Measurements from ENCODE around the gene PKN1. TPM values are rescaled to one million over a fixed set of nuclear protein-coding genes. Genes with fewer than 3 reads are reported as not detected.

The PKN1 gene
- total and polyA plus RNA-seq, 2 of the 4 experiments (the other 2 are of a cell fraction), result 39.1 to 41.4 TPM

- TF ChIP-seq CEBPB (IDR thresholded peaks at IDR 0.05; ENCODE audit: low read depth, low read length) (peak; percentile 8; the same call in 1 of the 2 replicates), MAZ (IDR thresholded peaks at IDR 0.05; ENCODE audit: borderline replicate concordance, low read depth, low read length) (peak; percentile 46; the same call in 1 of the 2 replicates)
Measured at GRCh38 chr19:14419106-14419813, 13.8 kb upstream of the PKN1 start, which contains the start of gene DDX39A (continued).

- peak; percentile 91 for DNase-seq
Measured at GRCh38 chr19:14425696-14426138, 7.4 kb upstream of the PKN1 start.

More at GRCh38 chr19:14425696-14426138, 7.4 kb upstream of the PKN1 start:
- Histone ChIP-seq H2AK5ac (ENCODE audit: low read depth, low read length) (no peak overlapping the region), H3K56ac (ENCODE audit: extremely low read depth, insufficient read depth, low read length) (no peak overlapping the region), H3K18ac (ENCODE audit: low read depth, low read length) (no peak overlapping the region), H2BK5ac (ENCODE audit: low read depth, low read length, poor library complexity, severe bottlenecking) (no peak overlapping the region), H3K9me3 (ENCODE audit: control insufficient read depth, insufficient read depth, low read length) (no peaks in the 10 kb centered on the region), H4K8ac (ENCODE audit: low read depth in 2 of 2, low read length in 2 of 2) (peak overlapping the region in 1 of 2 experiments; percentile 8; a peak in 1 of 4 replicates), H3K9ac (ENCODE audit: low read depth, low read length) (no peak overlapping the region), H3K23ac (ENCODE audit: low read depth, low read length) (no peak overlapping the region), H3K4ac (ENCODE audit: low read depth, low read length) (no peak overlapping the region), H4K5ac (ENCODE audit: low read depth, low read length) (no peak overlapping the region), H3K4me3 (ENCODE audit: insufficient read depth, low read depth, low read length) (no peak overlapping the region), H3K36me3 (ENCODE audit: control insufficient read depth, insufficient read depth, low read length) (no peaks in the 10 kb centered on the region), H2AK9ac (replicated peaks; ENCODE audit: low read depth, low read length, poor library complexity) (no peak overlapping the region), H2BK120ac (ENCODE audit: low read depth, low read length) (no peak overlapping the region), H3K27me3 (ENCODE audit: control insufficient read depth, insufficient read depth, low read length) (peaks cover 2% of the 10 kb centered on the region; the same call in 1 of the 2 replicates), H3K27ac (ENCODE audit: insufficient read depth, low read length) (no peak overlapping the region), H3K14ac (replicated peaks; ENCODE audit: low read depth, low read length) (no peak overlapping the region), H3K4me2 (ENCODE audit: low read depth, low read length) (no peak overlapping the region), H2BK15ac (ENCODE audit: low read depth, low read length) (no peak overlapping the region), H3K4me1 (ENCODE audit: control insufficient read depth, insufficient read depth, low read length) (no peaks in the 10 kb centered on the region), H2BK20ac (ENCODE audit: low read depth, low read length) (no peak overlapping the region), H2AFZ (replicated peaks; ENCODE audit: low read length, poor library complexity) (peak overlapping the region; percentile 92), H4K91ac (ENCODE audit: insufficient read depth, low read depth, low read length) (no peak overlapping the region), H4K20me1 (ENCODE audit: insufficient read depth, low read length) (no peaks in the 10 kb centered on the region), H3K79me1 (ENCODE audit: low read depth in 1 of 2, low read length in 2 of 2) (no peaks in the 10 kb centered on the region), H3K9me1 (ENCODE audit: insufficient read depth, low read length) (0 out of 2 replicates have a peak, but pooled peaks cover 2% of the 10 kb centered on the region)
- dilution Hi-C loops (cut with HindIII; ENCODE audit: low sequenced_read_pairs, unreplicated experiment) (no loop called here), in situ Hi-C loops (cut with MboI; ENCODE audit: low sequenced_read_pairs) (no loop called here), intact Hi-C loops (cut with micrococcal nuclease) (no loop called here)
- CTCF ChIA-PET, result no interaction called here
- no TSS peak for BruUV-seq (replicated peaks)
- WGBS, 2 experiments (ENCODE audit: extremely low coverage in 2 of 2, insufficient read length in 1 of 2), result 50% methylated on average over 1 of the region's 7 CpGs; no CpG with 5 or more reads in 1 of the 2 experiments
- TF ChIP-seq CEBPB (IDR thresholded peaks at IDR 0.05; ENCODE audit: low read depth, low read length) (peak; percentile 75), CHD1 (IDR thresholded peaks at IDR 0.05; ENCODE audit: low read depth, low read length) (no peak)
- ATAC-seq (ENCODE audit: low read depth), result peak; percentile 87
- POLR2A ChIA-PET (ENCODE audit: unreplicated experiment), result no interaction called here

All from IMR-90 (cell line).